BJ (cell line): ENCODE results near the gene BANP. TPM values are rescaled to one million over a fixed set of nuclear protein-coding genes. Genes with fewer than 3 reads are reported as not detected.

Experiments used
- CTCF ChIA-PET: fragments of 350-600 bp; formaldehyde crosslinking; extraction: SDS; loops from one replicate; lab custom pipeline; 2021; ENCODE audit warnings: antibody characterized with exemption, inconsistent platforms; lab: Yijun Ruan, JAX
- POLR2A ChIA-PET: fragments of 300-600 bp; sonication (Branson Sonifier 250); formaldehyde crosslinking; extraction: SDS; loops from one replicate; lab custom pipeline; 2021; ENCODE audit warnings: antibody characterized with exemption; lab: Charles Lee
- DNase-seq: peaks from one replicate; pipeline ENCODE4 v3.0.0-alpha.2; 2011; ENCODE audit warnings: low read depth
- H3K27me3 ChIP-seq: 2 replicates; pipeline ENCODE4 v1.6.0; 2011; ENCODE audit warnings: low read length; ENCODE audit not compliant: control insufficient read depth, insufficient read depth
- H3K36me3 ChIP-seq: 2 replicates; pipeline ENCODE4 v1.5.1; 2011; ENCODE audit warnings: low read length; ENCODE audit not compliant: control insufficient read depth, insufficient read depth
- H3K4me3 ChIP-seq: 2 replicates; pipeline ENCODE4 v1.5.1; 2011; ENCODE audit warnings: low read depth, mild to moderate bottlenecking, control low read depth, low read length
- polyA plus RNA-seq: library from polyadenylated mRNA; depleted of rRNA; stranded (reverse); fragments of >200 nt; gene quantifications from 2 replicates; pipeline ENCODE4 v1.2.3, GENCODE V29; 2011
- TF ChIP-seq, protein P1 (sequence below): IDR thresholded peaks from 2 replicates; pipeline ENCODE4 v1.5.1; 2011; ENCODE audit warnings: low read depth, mild to moderate bottlenecking, control low read depth, inconsistent platforms, low read length, moderate library complexity; ENCODE audit not compliant: insufficient read depth

The BANP gene
- polyA plus RNA-seq, 1 experiment = 16.5 TPM

- DNase-seq = no peak
- TF ChIP-seq, protein P1, sequence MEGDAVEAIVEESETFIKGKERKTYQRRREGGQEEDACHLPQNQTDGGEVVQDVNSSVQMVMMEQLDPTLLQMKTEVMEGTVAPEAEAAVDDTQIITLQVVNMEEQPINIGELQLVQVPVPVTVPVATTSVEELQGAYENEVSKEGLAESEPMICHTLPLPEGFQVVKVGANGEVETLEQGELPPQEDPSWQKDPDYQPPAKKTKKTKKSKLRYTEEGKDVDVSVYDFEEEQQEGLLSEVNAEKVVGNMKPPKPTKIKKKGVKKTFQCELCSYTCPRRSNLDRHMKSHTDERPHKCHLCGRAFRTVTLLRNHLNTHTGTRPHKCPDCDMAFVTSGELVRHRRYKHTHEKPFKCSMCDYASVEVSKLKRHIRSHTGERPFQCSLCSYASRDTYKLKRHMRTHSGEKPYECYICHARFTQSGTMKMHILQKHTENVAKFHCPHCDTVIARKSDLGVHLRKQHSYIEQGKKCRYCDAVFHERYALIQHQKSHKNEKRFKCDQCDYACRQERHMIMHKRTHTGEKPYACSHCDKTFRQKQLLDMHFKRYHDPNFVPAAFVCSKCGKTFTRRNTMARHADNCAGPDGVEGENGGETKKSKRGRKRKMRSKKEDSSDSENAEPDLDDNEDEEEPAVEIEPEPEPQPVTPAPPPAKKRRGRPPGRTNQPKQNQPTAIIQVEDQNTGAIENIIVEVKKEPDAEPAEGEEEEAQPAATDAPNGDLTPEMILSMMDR = no peak
- ChIA-PET POLR2A (no interaction called here), CTCF (no interaction called here)
- Histone ChIP-seq H3K36me3 (peaks cover 14% of the 10 kb centered on the region), H3K27me3 (no peaks in the 10 kb centered on the region), H3K4me3 (no peak overlapping the region)
Observed at GRCh38 chr16:88070341-88070740, 119.1 kb downstream of the BANP start.

- Histone ChIP-seq H3K27me3 (no peaks in the 10 kb centered on the region), H3K4me3 (no peak overlapping the region), H3K36me3 (peaks cover 12% of the 10 kb centered on the region)
- POLR2A ChIA-PET = no interaction called here
- DNase-seq = no peak
- TF ChIP-seq, protein P1 = no peak
- CTCF ChIA-PET = no interaction called here
Observed at GRCh38 chr16:88070989-88071625, 119.9 kb downstream of the BANP start.

DNA sequence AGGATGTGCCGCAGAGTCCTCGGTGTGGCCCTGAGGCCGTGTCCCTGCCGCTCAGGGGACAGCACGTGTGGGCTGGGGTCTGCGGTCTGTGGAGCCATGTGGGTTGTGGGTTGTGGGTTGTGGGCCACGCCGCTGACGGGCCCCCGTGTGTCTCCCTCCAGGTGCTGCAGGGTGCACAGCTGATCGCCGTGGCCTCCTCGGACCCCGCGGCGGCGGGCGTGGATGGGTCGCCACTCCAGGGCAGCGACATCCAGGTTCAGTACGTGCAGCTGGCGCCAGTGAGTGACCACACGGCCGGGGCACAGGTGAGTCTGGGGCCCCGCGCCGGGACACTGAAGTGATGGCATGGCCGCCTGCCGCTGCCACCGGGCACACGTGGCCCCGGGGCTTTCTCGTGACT is 120.7 kb downstream of the BANP start:
- no peak for DNase-seq
- TF ChIP-seq, protein P1 = no peak
- ChIA-PET CTCF (no interaction called here), POLR2A (no interaction called here)
- H3K36me3 ChIP-seq = peaks cover 13% of the 10 kb centered on the region
- no peaks in the 10 kb centered on the region for H3K27me3 ChIP-seq
- no peak overlapping the region for H3K4me3 ChIP-seq

DNA sequence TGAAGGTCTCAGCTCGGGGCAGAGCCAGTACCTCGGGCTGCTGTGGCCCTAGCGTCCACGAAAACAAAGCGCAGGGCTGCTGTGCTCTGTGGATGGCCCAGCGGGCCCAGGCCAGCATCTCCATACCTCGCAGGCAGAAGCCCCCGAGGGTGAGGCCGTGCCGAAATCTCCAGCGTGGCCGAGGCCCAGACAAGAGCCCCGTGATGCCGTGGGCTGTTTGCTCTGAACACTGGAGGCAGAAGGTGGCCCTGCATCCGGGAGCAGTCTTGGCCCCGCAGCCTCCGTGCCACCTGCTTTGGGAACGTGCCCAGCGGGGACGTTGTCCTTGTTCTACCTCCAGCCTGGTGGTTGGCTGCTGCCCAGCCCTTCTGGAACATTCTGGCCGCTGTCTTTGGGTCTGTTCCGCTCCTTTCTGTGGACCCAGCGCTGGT is 121.4 kb downstream of the BANP start:
- Histone ChIP-seq H3K36me3 (peaks cover 13% of the 10 kb centered on the region), H3K27me3 (no peaks in the 10 kb centered on the region), H3K4me3 (no peak overlapping the region)
- DNase-seq = no peak
- ChIA-PET POLR2A (no interaction called here), CTCF (interaction anchor here (1.6 kb wide), 1 partner anchor 9 kb away, joined by 3 read pairs; no protein-coding TSS in a partner anchor)
- TF ChIP-seq, protein P1 = no peak

- TF ChIP-seq, protein P1 = no peak
- DNase-seq = no peak
- Histone ChIP-seq H3K4me3 (no peak overlapping the region), H3K36me3 (peaks cover 15% of the 10 kb centered on the region), H3K27me3 (no peaks in the 10 kb centered on the region)
- ChIA-PET POLR2A (no interaction called here), CTCF (interaction anchor here (1.6 kb wide), 1 partner anchor 10 kb away, joined by 3 read pairs; no protein-coding TSS in a partner anchor)
Observed at GRCh38 chr16:88073201-88073721, 122.0 kb downstream of the BANP start.
